HepG2 (cell line): ENCODE measurements around the gene NPDC1. TPM values are rescaled to one million over a fixed set of nuclear protein-coding genes. Genes with fewer than 3 reads are reported as not detected.

ENCODE experiments used
- FOXA1 ChIP-seq, 2 experiments: fragments of 450-650 bp in 1 of 2; sonication (generic) in 1 of 2; formaldehyde crosslinking in 1 of 2; IDR thresholded peaks; 2 replicates each; pipeline versions ENCODE4 v1.4.0 to v1.6.1; 2016 to 2020; ENCODE audit warnings: missing genetic modification reagents in 1 of 2
- HDAC2 ChIP-seq: sonication (generic); formaldehyde crosslinking; IDR thresholded peaks from 2 replicates; pipeline ENCODE4 v1.4.0; 2020; ENCODE audit warnings: missing genetic modification reagents
- KDM2A ChIP-seq: sonication (generic); formaldehyde crosslinking; IDR thresholded peaks from 2 replicates; pipeline ENCODE4 v1.4.0; 2020; ENCODE audit warnings: low read depth, missing genetic modification reagents, borderline replicate concordance
- RFXANK ChIP-seq: IDR thresholded peaks from 2 replicates; pipeline ENCODE4 v1.6.1; 2016
- SMARCC2 ChIP-seq: fragments of 450-650 bp; IDR thresholded peaks from 2 replicates; pipeline ENCODE4 v1.6.1; 2017; ENCODE audit warnings: antibody characterized with exemption, mild to moderate bottlenecking
- polyA plus RNA-seq, 8 experiments: library from polyadenylated mRNA; depleted of rRNA in 3 of 8; stranded (reverse) in 7 of 8; unstranded in 1 of 8; fragments of >200 nt; fragmentation: Illumina TruSeq in 4 of 8; extraction: Trizol in 4 of 8; gene quantifications; 2 replicates each; pipeline versions ENCODE4 v1.2.1 to v1.2.3, GENCODE V29; 2011 to 2016; ENCODE audit warnings: low read depth in 4 of 8, missing spikeins in 1 of 8, mixed read lengths in 1 of 8; ENCODE audit not compliant: insufficient read depth in 1 of 8
- total RNA-seq, 5 experiments: library from RNA; depleted of rRNA; stranded (reverse); fragments of >200 nt; fragmentation: Illumina TruSeq; extraction: Trizol; gene quantifications; 2 replicates each; pipeline ENCODE4 v1.2.3, GENCODE V29; 2016; ENCODE audit warnings: low read depth in 1 of 5
- TF ChIP-seq, protein P1 (sequence below): IDR thresholded peaks from 2 replicates; pipeline ENCODE4 v1.6.1; 2016; ENCODE audit warnings: control low read depth
- TF ChIP-seq, protein P2 (sequence below): sonication (generic); formaldehyde crosslinking; IDR thresholded peaks from 2 replicates; pipeline ENCODE4 v1.9.0; 2021; ENCODE audit warnings: missing genetic modification reagents, mild to moderate bottlenecking, borderline replicate concordance

Gene NPDC1
- total and polyA plus RNA-seq, 2 of the 13 experiments (the other 11 are each of a cell fraction or from before 2014, with no cell fraction given): 0.84 to 5.4 TPM

DNA sequence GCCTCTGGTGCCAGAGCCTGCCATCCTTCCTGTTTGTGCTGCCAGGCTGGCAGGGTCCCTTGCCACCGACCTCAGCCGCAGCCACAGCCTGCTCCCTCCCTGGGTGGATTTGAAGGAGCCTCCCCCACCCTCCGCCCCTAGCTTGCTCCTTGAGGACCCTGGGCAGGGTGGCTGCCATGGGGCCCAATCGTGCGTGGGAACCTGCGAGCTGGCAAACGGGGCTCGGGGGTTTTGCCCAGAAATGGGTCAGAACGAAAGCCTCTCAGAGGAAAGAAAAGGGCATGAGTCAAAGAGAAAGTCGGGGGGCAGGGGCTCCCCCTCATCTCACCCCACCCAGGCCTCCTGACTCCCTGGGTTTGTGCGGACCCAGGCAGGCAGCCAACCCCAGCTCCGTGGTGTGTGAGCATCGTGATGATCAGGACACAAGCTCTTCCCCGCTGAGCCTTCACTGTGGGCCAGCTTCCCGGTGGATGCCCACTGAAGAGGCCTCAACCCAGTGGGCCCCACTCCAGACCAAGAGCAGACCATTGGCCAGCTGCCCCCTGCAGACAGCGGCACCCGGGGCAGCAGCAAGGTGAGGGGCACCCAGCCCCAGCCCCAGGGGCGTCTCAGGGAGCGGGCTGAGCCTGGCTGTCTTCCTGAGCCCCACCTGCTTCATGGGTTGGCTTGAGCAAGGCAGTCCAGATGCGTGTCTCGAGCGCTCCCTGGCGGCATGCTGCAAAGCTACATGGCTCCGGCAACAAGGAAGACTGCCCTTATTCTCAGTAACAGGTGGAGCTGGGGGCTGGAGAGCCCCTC is 11.1 kb downstream of the NPDC1 start (continued):
- TF ChIP-seq, protein P1, sequence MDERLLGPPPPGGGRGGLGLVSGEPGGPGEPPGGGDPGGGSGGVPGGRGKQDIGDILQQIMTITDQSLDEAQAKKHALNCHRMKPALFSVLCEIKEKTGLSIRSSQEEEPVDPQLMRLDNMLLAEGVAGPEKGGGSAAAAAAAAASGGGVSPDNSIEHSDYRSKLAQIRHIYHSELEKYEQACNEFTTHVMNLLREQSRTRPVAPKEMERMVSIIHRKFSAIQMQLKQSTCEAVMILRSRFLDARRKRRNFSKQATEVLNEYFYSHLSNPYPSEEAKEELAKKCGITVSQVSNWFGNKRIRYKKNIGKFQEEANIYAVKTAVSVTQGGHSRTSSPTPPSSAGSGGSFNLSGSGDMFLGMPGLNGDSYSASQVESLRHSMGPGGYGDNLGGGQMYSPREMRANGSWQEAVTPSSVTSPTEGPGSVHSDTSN (CRISPR knock-in tag): no peak
- TF ChIP-seq SMARCC2 (no peak), FOXA1 (IDR thresholded peaks at IDR 0.05) (no peak), FOXA1 (CRISPR knock-in tag; IDR thresholded peaks at IDR 0.05) (peak; percentile 17; the same call in 1 of the 2 replicates), HDAC2 (0 out of 2 replicates have a peak, but pooled peaks have one; percentile 11), RFXANK (CRISPR knock-in tag) (no peak), KDM2A (CRISPR knock-in tag) (peak; percentile 67; the same call in 1 of the 2 replicates)
- TF ChIP-seq, protein P2, sequence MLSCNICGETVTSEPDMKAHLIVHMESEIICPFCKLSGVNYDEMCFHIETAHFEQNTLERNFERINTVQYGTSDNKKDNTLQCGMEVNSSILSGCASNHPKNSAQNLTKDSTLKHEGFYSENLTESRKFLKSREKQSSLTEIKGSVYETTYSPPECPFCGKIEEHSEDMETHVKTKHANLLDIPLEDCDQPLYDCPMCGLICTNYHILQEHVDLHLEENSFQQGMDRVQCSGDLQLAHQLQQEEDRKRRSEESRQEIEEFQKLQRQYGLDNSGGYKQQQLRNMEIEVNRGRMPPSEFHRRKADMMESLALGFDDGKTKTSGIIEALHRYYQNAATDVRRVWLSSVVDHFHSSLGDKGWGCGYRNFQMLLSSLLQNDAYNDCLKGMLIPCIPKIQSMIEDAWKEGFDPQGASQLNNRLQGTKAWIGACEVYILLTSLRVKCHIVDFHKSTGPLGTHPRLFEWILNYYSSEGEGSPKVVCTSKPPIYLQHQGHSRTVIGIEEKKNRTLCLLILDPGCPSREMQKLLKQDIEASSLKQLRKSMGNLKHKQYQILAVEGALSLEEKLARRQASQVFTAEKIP (CRISPR knock-in tag): no peak
- TF ChIP-seq, all 625 proteins: peak for 60
